ENCODE data around the gene STOX1.
"Not testable (repeated sequence)": the region's sequence is repeated elsewhere in the genome, so short reads cannot be mapped to it uniquely, and the experiment has no call there.

The STOX1 gene

GRCh38 chr10:68880181-68880580 is 52.9 kb downstream of the STOX1 start:
- DNase-seq (ENCODE audit: low read depth): no peak

DNA sequence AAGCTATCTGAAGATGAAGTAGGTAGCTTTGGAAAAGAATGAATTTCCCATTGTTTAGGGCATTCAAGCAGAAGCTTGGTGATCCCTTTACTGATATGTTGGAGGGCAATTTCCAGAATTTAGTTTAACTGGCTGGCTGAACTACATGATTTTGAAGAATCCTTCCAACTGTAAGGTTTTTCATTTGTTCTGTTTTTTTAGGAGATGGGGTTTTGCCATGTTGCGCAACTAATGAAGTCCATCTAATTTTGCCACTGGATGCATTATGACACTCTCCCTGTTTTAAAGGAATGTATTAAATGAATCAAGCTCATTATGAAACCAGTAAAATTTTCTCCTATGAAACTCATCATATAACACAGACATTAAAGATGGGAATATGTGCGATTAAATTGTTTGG is 67.7 kb downstream of the STOX1 start:
- DNase-seq (ENCODE audit: low read depth): no peak

DNA sequence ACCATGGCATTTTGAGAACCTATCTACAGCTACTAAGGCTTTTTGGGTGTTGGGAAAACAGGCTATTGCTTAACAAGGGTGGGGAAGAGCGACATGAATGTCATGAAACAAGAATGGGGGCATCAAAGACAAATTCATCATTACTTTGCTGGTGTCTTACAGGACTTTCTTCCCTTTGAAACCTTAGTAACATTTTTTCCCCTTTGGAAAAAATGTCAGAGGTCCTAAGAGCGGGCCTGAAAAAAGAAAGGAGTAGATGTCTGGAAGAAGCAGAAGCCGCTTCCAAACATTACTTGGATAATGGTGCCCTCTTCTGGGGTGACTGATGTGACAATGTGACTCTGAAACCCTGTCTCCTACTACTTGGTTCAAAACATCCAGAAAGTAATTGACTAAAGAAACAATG is 70.0 kb downstream of the STOX1 start:
- DNase-seq (ENCODE audit: low read depth): peak; percentile 66

- no peak for DNase-seq (ENCODE audit: low read depth)
These were observed 71.9 kb downstream of the STOX1 start for GRCh38 chr10:68899186-68899745.

DNA sequence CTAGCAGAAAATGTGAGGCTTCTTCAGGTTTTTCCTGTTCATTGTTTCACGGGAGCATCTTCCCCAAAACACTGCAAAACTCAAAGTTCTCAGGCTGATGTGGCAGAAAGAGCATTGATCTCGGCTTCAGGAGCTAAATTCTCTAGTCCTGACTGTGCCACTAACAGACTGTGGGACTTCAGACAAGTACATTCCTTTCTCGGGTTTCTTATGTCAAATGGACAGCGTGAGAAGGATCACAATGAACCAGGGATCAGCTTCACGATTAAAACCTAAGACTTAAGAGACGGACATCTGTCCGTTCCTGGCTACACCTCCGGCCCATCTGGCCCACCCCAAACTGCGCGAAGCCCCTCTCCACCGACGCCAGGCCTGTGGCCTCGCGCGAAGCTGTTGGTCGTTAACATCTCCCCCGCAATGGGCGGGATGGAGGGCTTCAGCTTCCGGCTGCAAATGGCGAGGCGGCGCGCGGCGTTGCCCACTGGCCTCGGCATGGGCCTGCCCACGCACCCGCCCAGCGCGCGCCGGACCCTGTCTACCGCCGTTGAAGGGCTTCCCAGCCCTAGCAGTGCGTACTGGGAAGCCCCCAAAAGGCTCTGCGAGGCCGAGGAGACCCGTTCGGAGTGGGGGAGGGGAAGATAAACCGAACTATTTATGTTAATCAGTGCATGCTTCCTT is 73.2 kb downstream of the STOX1 start:
- DNase-seq (ENCODE audit: low read depth): no peak

DNA sequence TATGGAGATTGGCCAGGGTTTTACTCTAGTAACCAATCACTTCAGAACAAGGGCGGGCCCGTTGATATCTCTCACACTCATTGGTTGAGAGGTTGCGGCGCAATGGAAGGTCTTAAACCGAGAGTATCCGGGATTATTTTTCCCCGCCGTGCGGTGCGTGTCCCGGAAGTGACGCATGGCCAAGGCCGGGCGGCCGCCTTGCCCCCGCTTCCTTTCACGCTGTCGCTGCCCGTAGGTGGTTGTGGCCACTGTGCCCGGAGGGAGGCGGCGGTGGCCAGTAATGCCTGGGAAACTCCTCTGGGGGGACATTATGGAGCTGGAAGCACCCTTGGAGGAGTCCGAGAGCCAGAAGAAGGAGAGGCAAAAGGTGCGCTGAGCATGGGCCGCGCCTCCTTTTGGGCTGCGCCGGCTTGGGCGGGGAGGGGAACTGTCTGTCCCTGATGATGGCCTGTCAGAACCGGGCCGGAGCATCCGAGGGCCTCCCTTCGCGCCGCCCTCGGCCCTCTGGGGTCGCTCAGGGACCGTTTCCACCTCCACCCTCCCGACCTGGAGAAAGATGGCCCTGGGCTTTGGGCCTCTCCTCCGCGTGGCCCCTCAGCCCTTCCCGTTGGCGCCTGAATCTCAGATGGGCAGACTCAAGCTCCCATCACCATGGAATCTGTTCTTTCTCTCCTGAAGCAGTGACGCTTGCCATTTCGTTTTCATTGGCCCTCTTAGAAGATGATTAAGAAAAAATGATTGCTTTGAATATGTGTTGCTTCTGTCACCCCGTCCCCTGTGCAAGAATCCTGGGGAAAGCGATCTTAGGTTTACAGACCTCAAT is 74.0 kb downstream of the STOX1 start, which contains the start of gene DDX50:
DDX50 (plus strand) TSS at position 211 of the 823 bp plus-strand sequence; CDS start at position 281, 70 bp downstream.
- peak; percentile 98 for DNase-seq (ENCODE audit: low read depth)

DNA sequence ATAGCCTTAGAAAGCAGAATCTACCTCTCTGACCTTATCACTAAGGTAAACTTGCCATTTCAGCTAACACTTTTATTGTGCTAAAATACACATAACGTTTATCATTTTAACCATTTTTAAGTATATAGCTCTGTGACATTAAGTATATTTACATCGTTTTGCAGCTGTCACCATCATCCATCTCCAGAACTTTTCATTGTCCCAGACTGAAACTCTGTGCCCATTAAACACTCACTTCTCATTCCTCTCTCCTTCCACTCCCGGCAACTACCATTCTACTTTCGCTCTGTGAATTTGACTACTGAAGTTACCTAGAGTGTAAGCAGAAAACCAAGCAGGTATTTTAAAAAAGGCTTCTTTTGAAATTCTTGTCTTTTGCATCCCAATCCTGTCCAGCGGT is 75.1 kb downstream of the STOX1 start:
- no peak for DNase-seq (ENCODE audit: low read depth)

DNA sequence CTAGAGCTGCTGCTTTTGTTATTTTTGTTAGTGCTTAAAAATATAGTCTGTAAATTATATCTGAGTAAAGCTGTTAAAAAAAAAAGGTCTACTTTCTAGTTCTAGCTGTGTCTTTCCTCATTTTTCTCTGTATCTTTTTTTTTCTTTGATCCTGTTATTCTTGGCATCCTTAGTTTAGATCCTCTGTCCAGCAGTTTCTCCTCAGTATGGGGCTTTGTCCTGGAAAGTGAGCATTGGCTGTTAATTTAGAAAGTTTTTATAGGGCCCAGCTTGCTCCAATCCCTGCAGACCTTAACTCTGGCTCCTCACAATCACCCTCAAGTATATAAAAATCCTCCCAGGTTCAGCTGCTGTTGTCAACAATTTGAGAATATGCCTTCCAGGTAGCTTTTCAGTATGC is 97.3 kb downstream of the STOX1 start:
- DNase-seq (ENCODE audit: low read depth): no peak

DNA sequence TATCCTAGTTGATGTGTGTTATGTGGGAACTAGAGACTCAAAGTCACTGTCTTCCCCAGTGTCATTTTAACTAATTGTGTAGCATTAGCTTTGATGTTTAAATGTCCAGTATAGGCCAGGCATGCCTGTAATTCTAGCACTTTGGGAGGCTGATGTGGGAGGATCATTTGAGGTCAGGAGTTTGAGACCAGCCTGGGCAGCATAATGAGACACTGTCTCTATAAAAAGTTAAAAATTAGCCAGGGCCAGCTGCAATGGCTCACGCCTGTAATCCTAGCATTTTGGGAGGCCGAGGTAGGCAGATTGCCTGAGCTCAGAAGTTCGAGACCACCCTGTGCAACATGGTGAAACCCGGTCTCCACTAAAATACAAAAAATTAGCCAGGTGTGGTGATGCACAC is 98.2 kb downstream of the STOX1 start:
- DNase-seq (ENCODE audit: low read depth): no peak

DNA sequence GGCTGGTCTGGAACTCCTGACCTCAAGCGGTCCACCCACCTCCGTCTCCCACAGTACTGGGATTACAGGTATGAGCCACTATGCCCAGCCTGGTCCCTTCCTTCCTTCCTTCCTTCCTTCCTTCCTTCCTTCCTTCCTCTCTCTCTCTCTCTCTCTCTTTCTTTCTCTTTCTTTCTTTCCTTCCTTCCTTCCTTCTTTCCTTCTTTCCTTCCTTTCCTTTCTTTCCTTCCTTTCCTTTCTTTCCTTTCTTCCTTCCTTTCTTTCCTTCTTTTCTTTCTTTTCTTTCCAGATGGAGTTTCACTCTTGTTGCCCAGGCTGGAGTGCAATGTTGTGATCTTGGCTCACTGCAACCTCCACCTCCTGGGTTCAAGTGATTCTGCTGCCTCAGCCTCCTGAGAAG is 101.8 kb downstream of the STOX1 start:
- DNase-seq (ENCODE audit: low read depth): not testable (repeated sequence)

GRCh38 chr10:68929888-68930287 is 102.6 kb downstream of the STOX1 start:
- not testable (repeated sequence) for DNase-seq (ENCODE audit: low read depth)

DNA sequence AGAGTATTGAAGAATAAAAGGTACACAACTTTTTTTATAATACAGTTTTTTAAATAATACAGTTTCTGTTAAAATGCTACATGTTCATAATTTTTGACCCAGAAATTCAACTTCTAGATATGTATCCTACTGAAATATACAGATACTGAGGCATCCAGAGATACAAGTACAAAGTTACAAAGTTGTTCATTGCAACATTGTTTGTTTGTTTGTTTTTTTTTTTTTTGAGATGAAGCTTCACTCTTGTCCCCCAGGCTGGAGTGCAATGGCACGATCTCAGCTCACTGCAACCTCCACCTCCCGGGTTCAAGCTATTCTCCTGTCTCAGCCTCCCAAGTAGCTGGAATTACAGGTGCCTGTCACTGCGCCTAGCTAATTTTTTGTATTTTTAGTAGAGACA is 105.5 kb downstream of the STOX1 start:
- not testable (repeated sequence) for DNase-seq (ENCODE audit: low read depth)

- no peak for DNase-seq (ENCODE audit: low read depth)
These were observed 107.7 kb downstream of the STOX1 start for GRCh38 chr10:68934994-68935393.

GRCh38 chr10:68938117-68938516 is 110.8 kb downstream of the STOX1 start:
- peak; percentile 4 for DNase-seq (ENCODE audit: low read depth)

- DNase-seq (ENCODE audit: low read depth): peak; percentile 5
These were observed 111.6 kb downstream of the STOX1 start for GRCh38 chr10:68938884-68939283.

DNA sequence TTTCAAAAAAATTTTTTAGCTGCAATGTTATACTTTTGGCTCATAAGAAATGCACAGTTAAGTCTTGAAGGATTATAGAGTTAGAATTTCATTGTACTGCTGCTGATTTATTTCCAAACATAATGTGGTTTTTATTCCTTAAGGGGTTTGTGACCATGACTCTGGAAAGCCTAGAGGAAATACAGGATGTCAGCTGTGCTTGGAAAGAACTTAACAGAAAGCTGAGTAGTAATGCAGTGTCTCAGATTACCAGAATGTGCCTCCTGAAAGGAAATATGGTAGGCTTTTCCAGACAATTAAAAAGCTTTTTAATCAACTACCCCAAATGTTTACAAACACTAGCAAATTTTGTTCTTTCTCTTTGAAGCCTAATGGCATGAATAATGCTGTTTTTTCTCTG is 113.6 kb downstream of the STOX1 start:
- DNase-seq (ENCODE audit: low read depth): not testable (repeated sequence)

Data from fibroblast of the conjunctiva (primary cell).